Measurements from ENCODE around the gene LTA4H. TPM values are rescaled to one million over a fixed set of nuclear protein-coding genes. Genes with fewer than 3 reads are reported as not detected.

LTA4H gene
- total RNA-seq, 1 experiment from 2014 or later, result 66.0 TPM

- ChIA-PET POLR2A (no interaction called here), CTCF (interaction anchor here (0.5 to 3.2 kb wide), 7 partner anchors 11 to 502 kb away, joined by 3 to 14 read pairs (median 3); no protein-coding TSS in a partner anchor)
- H3K4me1 Mint-ChIP-seq (ENCODE audit: insufficient read depth, unreplicated experiment), result no peaks in the 10 kb centered on the region
- BruUV-seq (replicated peaks), result no TSS peak
- H3K27ac Mint-ChIP-seq (ENCODE audit: low read depth, unreplicated experiment), result no peak overlapping the region
- no peaks in the 10 kb centered on the region for H3K27me3 Mint-ChIP-seq (ENCODE audit: insufficient read depth, unreplicated experiment)
- intact Hi-C loops (cut with micrococcal nuclease), result no loop called here
- peaks cover 75% of the 10 kb centered on the region for H3K36me3 Mint-ChIP-seq (ENCODE audit: insufficient read depth, unreplicated experiment)
- H3K9me3 Mint-ChIP-seq (ENCODE audit: unreplicated experiment), result no peaks in the 10 kb centered on the region
- no peak for DNase-seq (ENCODE audit: unreplicated experiment)
- TF ChIP-seq CTCF (IDR thresholded peaks at IDR 0.05; ENCODE audit: unreplicated experiment), result no peak
- H3K4me3 Mint-ChIP-seq (ENCODE audit: unreplicated experiment), result no peak overlapping the region
These were observed 20.3 kb downstream of the LTA4H start for GRCh38 chr12:96014943-96015599.

GRCh38 chr12:96007729-96008128 is 27.7 kb downstream of the LTA4H start:
- POLR2A ChIA-PET, result interaction anchor here (0.6 to 0.7 kb wide), 3 partner anchors 33 to 146 kb away, joined by 3 to 4 read pairs (median 4); no protein-coding TSS in a partner anchor
- H3K4me1 Mint-ChIP-seq (ENCODE audit: insufficient read depth, unreplicated experiment), result no peaks in the 10 kb centered on the region
- no peak overlapping the region for H3K27ac Mint-ChIP-seq (ENCODE audit: low read depth, unreplicated experiment)
- peaks cover 81% of the 10 kb centered on the region for H3K36me3 Mint-ChIP-seq (ENCODE audit: insufficient read depth, unreplicated experiment)
- no peak for TF ChIP-seq CTCF (IDR thresholded peaks at IDR 0.05; ENCODE audit: unreplicated experiment)
- CTCF ChIA-PET, result interaction anchor here (1.3 to 2.1 kb wide), 2 partner anchors 9 to 89 kb away, joined by 3 to 12 read pairs; no protein-coding TSS in a partner anchor
- no peak for DNase-seq (ENCODE audit: unreplicated experiment)
- H3K27me3 Mint-ChIP-seq (ENCODE audit: insufficient read depth, unreplicated experiment), result no peaks in the 10 kb centered on the region
- intact Hi-C loops (cut with micrococcal nuclease), result no loop called here
- BruUV-seq (replicated peaks), result no TSS peak
- H3K4me3 Mint-ChIP-seq (ENCODE audit: unreplicated experiment), result no peak overlapping the region
- H3K9me3 Mint-ChIP-seq (ENCODE audit: unreplicated experiment), result no peaks in the 10 kb centered on the region

GRCh38 chr12:96006727-96007126 is 28.7 kb downstream of the LTA4H start:
- H3K4me3 Mint-ChIP-seq (ENCODE audit: unreplicated experiment), result no peak overlapping the region
- no peaks in the 10 kb centered on the region for H3K9me3 Mint-ChIP-seq (ENCODE audit: unreplicated experiment)
- CTCF ChIA-PET, result no interaction called here
- no peak for DNase-seq (ENCODE audit: unreplicated experiment)
- intact Hi-C loops (cut with micrococcal nuclease), result no loop called here
- POLR2A ChIA-PET, result no interaction called here
- no peak for TF ChIP-seq CTCF (IDR thresholded peaks at IDR 0.05; ENCODE audit: unreplicated experiment)
- no peak overlapping the region for H3K27ac Mint-ChIP-seq (ENCODE audit: low read depth, unreplicated experiment)
- no TSS peak for BruUV-seq (replicated peaks)
- H3K36me3 Mint-ChIP-seq (ENCODE audit: insufficient read depth, unreplicated experiment), result peaks cover 81% of the 10 kb centered on the region
- H3K4me1 Mint-ChIP-seq (ENCODE audit: insufficient read depth, unreplicated experiment), result no peaks in the 10 kb centered on the region
- no peaks in the 10 kb centered on the region for H3K27me3 Mint-ChIP-seq (ENCODE audit: insufficient read depth, unreplicated experiment)

- TF ChIP-seq CTCF (IDR thresholded peaks at IDR 0.05; ENCODE audit: unreplicated experiment), result no peak
- H3K4me1 Mint-ChIP-seq (ENCODE audit: insufficient read depth, unreplicated experiment), result peaks cover 21% of the 10 kb centered on the region
- H3K9me3 Mint-ChIP-seq (ENCODE audit: unreplicated experiment), result no peaks in the 10 kb centered on the region
- intact Hi-C loops (cut with micrococcal nuclease), result no loop called here
- H3K36me3 Mint-ChIP-seq (ENCODE audit: insufficient read depth, unreplicated experiment), result peaks cover 50% of the 10 kb centered on the region
- H3K27me3 Mint-ChIP-seq (ENCODE audit: insufficient read depth, unreplicated experiment), result no peaks in the 10 kb centered on the region
- H3K4me3 Mint-ChIP-seq (ENCODE audit: unreplicated experiment), result no peak overlapping the region
- no TSS peak for BruUV-seq (replicated peaks)
- no peak overlapping the region for H3K27ac Mint-ChIP-seq (ENCODE audit: low read depth, unreplicated experiment)
- CTCF ChIA-PET, result interaction anchor here (0.7 to 8.4 kb wide), 7 partner anchors 10 to 345 kb away, joined by 3 to 177 read pairs (median 4); no protein-coding TSS in a partner anchor
- POLR2A ChIA-PET, result interaction anchor here (0.8 to 1.3 kb wide), 2 partner anchors 11 to 35 kb away, joined by 3 read pairs; no protein-coding TSS in a partner anchor
- no peak for DNase-seq (ENCODE audit: unreplicated experiment)
These were observed 34.5 kb downstream of the LTA4H start for GRCh38 chr12:96000858-96001257.
